HL-60 (cell line): ENCODE data around the gene ANKRD60.

Experiments used
- CTCF ChIP-seq: IDR thresholded peaks from one replicate; pipeline ENCODE4 v1.5.1; 2011; ENCODE audit warnings: low read length, control low read depth, inconsistent platforms; ENCODE audit not compliant: insufficient read depth
- GABPA ChIP-seq: IDR thresholded peaks from 2 replicates; pipeline ENCODE4 v1.6.1; 2012; ENCODE audit warnings: low read depth
- POLR2AphosphoS5 ChIP-seq: IDR thresholded peaks from 2 replicates; pipeline ENCODE4 v1.6.1; 2012; ENCODE audit warnings: low read depth
- SPI1 ChIP-seq: IDR thresholded peaks from 2 replicates; pipeline ENCODE4 v1.6.1; 2012; ENCODE audit warnings: low read depth, mild to moderate bottlenecking, borderline replicate concordance
- TF ChIP-seq, protein P1 (sequence below): IDR thresholded peaks from 2 replicates; pipeline ENCODE4 v1.6.1; 2012; ENCODE audit warnings: low read depth; ENCODE audit not compliant: insufficient replicate concordance

DNA sequence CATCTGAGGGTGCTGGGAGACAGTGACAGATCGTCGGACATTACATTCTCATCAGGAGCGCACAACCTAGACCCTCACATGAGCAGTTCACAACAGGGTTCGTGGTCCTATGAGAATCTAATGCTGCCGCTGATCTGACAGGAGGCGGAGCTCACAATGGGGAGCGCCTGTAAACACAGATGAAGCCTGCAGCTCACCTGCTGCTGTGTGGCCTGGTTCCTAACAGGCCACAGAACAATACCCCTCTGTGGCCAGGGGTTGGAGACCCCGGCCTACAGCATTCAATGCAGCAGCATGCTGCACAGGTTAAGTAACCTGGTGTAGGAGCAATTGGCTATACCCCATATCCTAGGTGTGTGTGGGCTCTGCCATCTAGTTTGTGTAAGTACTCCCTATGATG is 19.5 kb downstream of the ANKRD60 start:
- no peak for TF ChIP-seq CTCF
- TF ChIP-seq, protein P1, sequence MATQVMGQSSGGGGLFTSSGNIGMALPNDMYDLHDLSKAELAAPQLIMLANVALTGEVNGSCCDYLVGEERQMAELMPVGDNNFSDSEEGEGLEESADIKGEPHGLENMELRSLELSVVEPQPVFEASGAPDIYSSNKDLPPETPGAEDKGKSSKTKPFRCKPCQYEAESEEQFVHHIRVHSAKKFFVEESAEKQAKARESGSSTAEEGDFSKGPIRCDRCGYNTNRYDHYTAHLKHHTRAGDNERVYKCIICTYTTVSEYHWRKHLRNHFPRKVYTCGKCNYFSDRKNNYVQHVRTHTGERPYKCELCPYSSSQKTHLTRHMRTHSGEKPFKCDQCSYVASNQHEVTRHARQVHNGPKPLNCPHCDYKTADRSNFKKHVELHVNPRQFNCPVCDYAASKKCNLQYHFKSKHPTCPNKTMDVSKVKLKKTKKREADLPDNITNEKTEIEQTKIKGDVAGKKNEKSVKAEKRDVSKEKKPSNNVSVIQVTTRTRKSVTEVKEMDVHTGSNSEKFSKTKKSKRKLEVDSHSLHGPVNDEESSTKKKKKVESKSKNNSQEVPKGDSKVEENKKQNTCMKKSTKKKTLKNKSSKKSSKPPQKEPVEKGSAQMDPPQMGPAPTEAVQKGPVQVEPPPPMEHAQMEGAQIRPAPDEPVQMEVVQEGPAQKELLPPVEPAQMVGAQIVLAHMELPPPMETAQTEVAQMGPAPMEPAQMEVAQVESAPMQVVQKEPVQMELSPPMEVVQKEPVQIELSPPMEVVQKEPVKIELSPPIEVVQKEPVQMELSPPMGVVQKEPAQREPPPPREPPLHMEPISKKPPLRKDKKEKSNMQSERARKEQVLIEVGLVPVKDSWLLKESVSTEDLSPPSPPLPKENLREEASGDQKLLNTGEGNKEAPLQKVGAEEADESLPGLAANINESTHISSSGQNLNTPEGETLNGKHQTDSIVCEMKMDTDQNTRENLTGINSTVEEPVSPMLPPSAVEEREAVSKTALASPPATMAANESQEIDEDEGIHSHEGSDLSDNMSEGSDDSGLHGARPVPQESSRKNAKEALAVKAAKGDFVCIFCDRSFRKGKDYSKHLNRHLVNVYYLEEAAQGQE = no peak
- TF ChIP-seq GABPA = no peak
- TF ChIP-seq POLR2AphosphoS5 = no peak
- TF ChIP-seq SPI1 = no peak
